Thyroid gland (tissue), 4 donors: Measurements from ENCODE around the gene MIGA1.
"Not testable (repeated sequence)": the region's sequence is repeated elsewhere in the genome, so short reads cannot be mapped to it uniquely, and the experiment has no call there.

Experiments
- POLR2A ChIP-seq, 2 donors: fragments of 450-650 bp; IDR thresholded peaks; one replicate each; pipeline ENCODE4 v1.6.1; 2017; ENCODE audit warnings: antibody characterized with exemption in 2 of 2, mild to moderate bottlenecking in 2 of 2, moderate library complexity in 1 of 2
- TF ChIP-seq, protein P1 (sequence below), 6 experiments: fragments of 200-600 bp in 3 of 6; fragments of 450-650 bp in 3 of 6; sonication (generic) in 3 of 6; IDR thresholded peaks; one replicate each; pipeline ENCODE4 v1.5.1; 2016 to 2019; ENCODE audit warnings: antibody characterized with exemption in 6 of 6, mild to moderate bottlenecking in 2 of 6, inconsistent platforms in 1 of 6, moderate library complexity in 1 of 6

DNA sequence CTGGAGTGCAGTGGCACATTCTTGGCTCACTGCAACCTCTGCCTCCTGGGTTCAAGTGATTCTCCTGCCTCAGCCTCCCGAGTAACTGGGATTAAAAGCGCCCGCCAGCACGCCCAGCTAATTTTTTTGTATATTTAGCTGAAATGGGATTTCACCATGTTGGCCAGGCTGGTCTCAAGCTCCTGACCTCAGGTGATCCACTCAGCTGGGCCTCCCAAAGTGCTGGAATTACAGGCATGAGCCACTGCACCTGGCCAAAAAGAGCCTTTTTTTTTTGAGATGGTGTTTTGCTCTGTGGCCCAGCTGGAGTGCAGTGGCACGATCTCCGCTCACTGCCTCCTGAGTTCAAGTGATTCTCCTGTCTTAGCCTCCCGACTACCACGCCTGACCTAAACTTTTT, 47.4 kb downstream of the MIGA1 start:
- TF ChIP-seq, protein P1, sequence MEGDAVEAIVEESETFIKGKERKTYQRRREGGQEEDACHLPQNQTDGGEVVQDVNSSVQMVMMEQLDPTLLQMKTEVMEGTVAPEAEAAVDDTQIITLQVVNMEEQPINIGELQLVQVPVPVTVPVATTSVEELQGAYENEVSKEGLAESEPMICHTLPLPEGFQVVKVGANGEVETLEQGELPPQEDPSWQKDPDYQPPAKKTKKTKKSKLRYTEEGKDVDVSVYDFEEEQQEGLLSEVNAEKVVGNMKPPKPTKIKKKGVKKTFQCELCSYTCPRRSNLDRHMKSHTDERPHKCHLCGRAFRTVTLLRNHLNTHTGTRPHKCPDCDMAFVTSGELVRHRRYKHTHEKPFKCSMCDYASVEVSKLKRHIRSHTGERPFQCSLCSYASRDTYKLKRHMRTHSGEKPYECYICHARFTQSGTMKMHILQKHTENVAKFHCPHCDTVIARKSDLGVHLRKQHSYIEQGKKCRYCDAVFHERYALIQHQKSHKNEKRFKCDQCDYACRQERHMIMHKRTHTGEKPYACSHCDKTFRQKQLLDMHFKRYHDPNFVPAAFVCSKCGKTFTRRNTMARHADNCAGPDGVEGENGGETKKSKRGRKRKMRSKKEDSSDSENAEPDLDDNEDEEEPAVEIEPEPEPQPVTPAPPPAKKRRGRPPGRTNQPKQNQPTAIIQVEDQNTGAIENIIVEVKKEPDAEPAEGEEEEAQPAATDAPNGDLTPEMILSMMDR (IDR thresholded peaks at IDR 0.05): not testable (repeated sequence)
- not testable (repeated sequence) for TF ChIP-seq POLR2A (IDR thresholded peaks at IDR 0.05)
